ENCODE results near the gene SRC.

DNA sequence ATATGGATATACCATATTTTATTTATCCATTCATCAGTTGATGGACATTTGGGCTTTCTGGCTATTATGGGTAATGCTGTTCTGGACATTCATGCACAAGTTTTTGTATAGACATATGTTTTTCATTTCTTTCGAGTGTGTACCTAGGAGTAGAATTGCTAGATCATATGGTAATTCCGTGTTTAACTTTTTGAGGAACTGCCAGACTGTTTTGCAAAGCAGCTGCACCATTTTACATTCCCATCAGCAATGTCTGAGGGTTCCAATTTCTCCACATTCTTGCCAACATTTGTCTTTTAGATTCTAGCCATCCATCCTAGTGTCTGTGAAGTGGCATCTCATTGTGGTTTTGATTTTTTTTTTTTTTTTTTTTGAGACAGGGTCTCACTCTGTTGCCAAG, 20.8 kb downstream of the SRC start:
- no peak for TF ChIP-seq CTCF (IDR thresholded peaks at IDR 0.05 in 8 of 11, conservative IDR thresholded peaks at IDR 0.05 in 3 of 11)
- TF ChIP-seq POLR2AphosphoS5 (IDR thresholded peaks at IDR 0.05), result no peak
